Aorta (tissue), 5 donors: Measurements from ENCODE around the gene PDGFA. TPM values are rescaled to one million over a fixed set of nuclear protein-coding genes. Genes with fewer than 3 reads are reported as not detected.

Experiments
- ATAC-seq: fragments of 200-7000 bp; cut with Tn5 transposase; one replicate; pipeline ENCODE4 v1.9.1; 2022; ENCODE audit warnings: moderate library complexity; ENCODE audit not compliant: low FRiP score
- DNase-seq, 2 donors: peaks; one replicate each; pipeline ENCODE4 v3.0.0-alpha.2; 2020
- H3K27ac ChIP-seq, 2 donors: one replicate each; pipeline ENCODE4 v1.5.1; 2013; ENCODE audit warnings: low read length in 2 of 2, mild to moderate bottlenecking in 2 of 2, moderate library complexity in 2 of 2, control low read depth in 1 of 2, inconsistent platforms in 1 of 2, low read depth in 1 of 2
- H3K27me3 ChIP-seq, 2 donors: one replicate each; pipeline ENCODE4 v1.6.1; 2013; ENCODE audit warnings: control low read depth in 1 of 2, low read length in 1 of 2, mild to moderate bottlenecking in 1 of 2, moderate library complexity in 1 of 2; ENCODE audit not compliant: insufficient read depth in 2 of 2, control insufficient read depth in 1 of 2
- H3K36me3 ChIP-seq, 2 donors: one replicate each; pipeline ENCODE4 v1.6.1; 2013; ENCODE audit warnings: control low read depth in 1 of 2, low read length in 1 of 2, mild to moderate bottlenecking in 1 of 2; ENCODE audit not compliant: insufficient read depth in 2 of 2, control insufficient read depth in 1 of 2
- H3K4me1 ChIP-seq, 2 donors: one replicate each; pipeline ENCODE4 v1.6.1; 2013; ENCODE audit warnings: low read length in 2 of 2, control low read depth in 1 of 2, mild to moderate bottlenecking in 1 of 2, moderate library complexity in 1 of 2; ENCODE audit not compliant: insufficient read depth in 2 of 2, control insufficient read depth in 1 of 2
- H3K4me3 ChIP-seq, 2 donors: one replicate each; pipeline ENCODE4 v1.5.1; 2013; ENCODE audit warnings: low read length in 2 of 2, control low read depth in 1 of 2, mild to moderate bottlenecking in 1 of 2
- H3K9me3 ChIP-seq: one replicate; pipeline ENCODE4 v1.6.1; 2013; ENCODE audit warnings: mild to moderate bottlenecking, low read length; ENCODE audit not compliant: control insufficient read depth
- WGBS, 2 donors: extraction: QIAGEN DNeasy Blood & Tissue Kit; methylation state at CpG; one replicate each; pipeline ENCODE4 v1.1.7; 2013; 5-methylcytosine and 5-hydroxymethylcytosine counted together
- intact Hi-C, 2 donors: fragments of 100-400 bp; cut with DNase I; formaldehyde crosslinking; loops; one replicate each; pipeline versions ENCODE4 v1.14.2 to v1.15.0; 2022
- polyA plus RNA-seq, 2 donors: library from polyadenylated mRNA; stranded (reverse); fragments of 200-250 nt; gene quantifications; one replicate each; pipeline ENCODE4 v1.2.3, GENCODE V29; 2013
- total RNA-seq, 2 donors: library from RNA; stranded (reverse); fragmentation: NEBNext Ultra II Directional; extraction: Animal tissue kit (Norgen Biotek cat#: 25700); gene quantifications; one replicate each; pipeline ENCODE4 v1.2.1, GENCODE V29; 2021
- donor health status: healthy with polysubstance abuse.
- donor health status: Bipolar disorder and iron deficiency.
- donor health status: DM: no; HTN: no; CAD: no.
- donor health status: DM: no; HTN: no; CAD: no.
- donor health status: DM: yes; HTN: yes; CAD: no.

Gene PDGFA
- total and polyA plus RNA-seq, 4 donors, result 28.9 to 174 (median 87.5) TPM

DNA sequence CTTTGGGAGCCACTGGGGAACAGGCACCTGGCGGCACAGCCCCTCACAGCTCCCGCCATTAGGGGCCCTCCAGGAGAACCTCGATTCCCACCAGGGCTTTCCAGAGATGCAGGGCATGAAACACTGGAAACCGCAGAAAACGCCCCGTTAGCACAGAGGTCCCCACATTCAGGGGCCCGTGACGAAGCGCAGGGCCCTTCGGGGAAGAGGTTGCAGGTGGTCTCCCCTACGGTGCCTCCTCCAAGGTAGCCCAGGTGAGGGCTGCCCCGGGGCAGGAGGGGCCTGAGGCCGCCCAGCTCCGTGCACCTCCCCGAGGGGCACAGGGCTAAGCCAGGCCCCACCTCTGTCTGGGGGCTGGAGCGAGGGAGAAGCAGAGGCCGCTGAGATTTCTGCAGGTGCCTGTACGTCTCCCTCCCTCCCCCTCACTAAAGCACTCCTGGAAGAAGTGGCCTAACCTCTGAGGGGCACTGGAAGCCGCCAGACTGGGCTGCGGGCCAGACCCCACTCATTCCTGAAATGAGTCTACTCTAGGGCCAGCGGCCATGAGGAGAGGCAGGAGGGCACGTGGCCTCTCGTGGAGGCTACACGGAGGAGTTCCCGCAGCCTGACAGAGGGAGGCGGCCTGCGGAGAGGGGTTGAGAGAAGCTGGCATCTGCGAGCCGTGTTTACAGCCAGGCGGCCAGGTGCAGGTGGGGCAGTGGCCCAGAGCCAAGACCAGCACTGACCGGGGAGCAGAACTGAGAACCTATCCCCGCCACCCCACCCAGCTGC lies 6.9 kb downstream of the PDGFA start:
- H3K9me3 ChIP-seq, result no peaks in the 10 kb centered on the region
- 52 to 57% methylated on average over 32 of the region's 32 CpGs for WGBS, 2 donors
- intact Hi-C loops, result loop anchor here in 1 of 2 donors (5.0 kb wide), 1 partner anchor 180 kb away; no protein-coding TSS in a partner anchor
- DNase-seq, result peak; percentile 75 to 87
- no peaks in the 10 kb centered on the region for H3K27me3 ChIP-seq
- H3K4me1 ChIP-seq, result no peaks in the 10 kb centered on the region
- no peak overlapping the region for H3K4me3 ChIP-seq
- peak overlapping the region in 1 of 2 donors; percentile 97 for H3K27ac ChIP-seq
- ATAC-seq, result peak; percentile 27
- H3K36me3 ChIP-seq, result peaks cover 0 to 4% of the 10 kb centered on the region in 2 donors

DNA sequence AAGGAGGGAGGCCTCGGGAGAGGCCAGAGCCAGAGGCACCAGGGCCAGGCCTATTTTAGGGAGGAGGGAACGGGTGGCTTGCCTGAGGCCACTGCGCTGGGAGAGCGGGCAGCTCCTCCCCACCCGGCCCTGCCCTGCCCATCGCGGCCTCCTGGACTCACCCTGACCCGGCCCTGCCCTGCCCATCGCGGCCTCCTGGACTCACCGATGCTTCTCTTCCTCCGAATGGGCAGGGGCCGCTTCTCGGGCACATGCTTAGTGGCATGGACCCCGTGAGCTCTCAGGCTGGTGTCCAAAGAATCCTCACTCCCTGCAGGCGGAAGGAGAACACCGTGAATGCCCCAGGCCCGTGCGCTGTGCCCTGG lies 7.5 kb downstream of the PDGFA start:
- 83 to 87% methylated on average over 19 of the region's 19 CpGs for WGBS, 2 donors
- peak overlapping the region in 1 of 2 donors; percentile 97 for H3K27ac ChIP-seq
- ATAC-seq (no peak), DNase-seq (peak; percentile 46 to 75)
- H3K4me1 ChIP-seq, result no peaks in the 10 kb centered on the region
- no peaks in the 10 kb centered on the region for H3K9me3 ChIP-seq
- no peaks in the 10 kb centered on the region for H3K27me3 ChIP-seq
- peaks cover 0 to 4% of the 10 kb centered on the region in 2 donors for H3K36me3 ChIP-seq
- intact Hi-C loops, result loop anchor here in 1 of 2 donors (5.0 kb wide), 1 partner anchor 180 kb away; no protein-coding TSS in a partner anchor
- H3K4me3 ChIP-seq, result no peak overlapping the region

DNA sequence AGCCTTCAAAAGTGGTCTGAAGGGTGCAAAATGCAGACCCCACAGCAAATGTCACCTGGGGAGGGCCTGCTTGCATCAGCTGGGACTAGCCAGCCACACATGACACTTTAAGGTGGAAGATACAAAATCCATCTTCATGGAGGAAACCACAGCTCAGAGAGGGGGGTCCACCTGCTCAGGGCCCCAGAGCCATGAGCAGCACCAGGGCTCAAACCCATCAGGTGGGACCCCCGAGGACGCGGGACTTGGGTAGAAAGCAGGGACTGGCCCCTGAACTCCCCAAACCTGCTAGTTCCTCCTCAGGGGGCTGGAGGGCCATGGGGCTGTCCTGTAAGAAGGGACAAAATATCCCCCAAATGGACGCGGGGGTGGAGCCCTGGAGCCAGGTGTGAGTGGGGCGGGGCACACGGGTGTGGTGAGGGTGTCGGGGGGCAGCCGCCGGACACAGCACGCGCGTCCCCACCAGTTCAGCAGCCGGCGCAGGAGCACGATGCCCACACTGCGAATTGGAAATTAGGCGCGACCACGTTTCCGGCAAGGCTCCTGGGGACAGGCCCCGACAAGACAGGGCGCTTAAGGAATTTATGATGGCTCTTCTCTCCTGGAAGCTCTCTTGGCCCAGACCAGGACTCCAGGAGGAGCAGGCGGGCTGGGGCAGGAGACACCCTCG lies 8.0 kb downstream of the PDGFA start:
- intact Hi-C loops, result loop anchor here in 1 of 2 donors (5.0 kb wide), 1 partner anchor 179 kb away; no protein-coding TSS in a partner anchor
- WGBS, 2 donors, result 88 to 94% methylated on average over 24 to 25 of the region's 25 CpGs
- H3K36me3 ChIP-seq, result peaks cover 0 to 4% of the 10 kb centered on the region in 2 donors

DNA sequence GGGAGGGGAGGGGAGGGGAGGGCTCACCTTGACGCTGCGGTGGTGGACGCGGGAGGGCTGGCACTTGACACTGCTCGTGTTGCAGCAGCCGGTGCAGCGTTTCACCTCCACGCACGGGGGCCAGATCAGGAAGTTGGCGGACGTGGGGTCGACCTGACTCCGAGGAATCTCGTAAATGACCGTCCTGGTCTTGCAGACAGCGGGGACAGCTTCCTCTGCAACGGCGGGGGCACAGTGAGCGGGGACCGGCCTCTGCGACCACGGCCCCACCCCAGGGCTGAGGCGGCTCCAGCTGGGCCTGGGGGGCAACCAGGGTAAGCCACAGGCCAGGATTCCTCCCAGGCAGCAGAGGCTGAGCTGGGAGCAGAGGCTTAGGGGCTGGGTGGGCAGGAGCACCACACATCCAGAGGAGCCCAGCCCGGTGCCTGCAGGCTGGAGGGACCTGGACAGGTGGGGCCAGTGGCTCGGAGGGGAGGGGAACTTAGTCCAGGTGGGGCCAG lies 8.8 kb downstream of the PDGFA start:
- Histone ChIP-seq H3K36me3 (peaks cover 0 to 4% of the 10 kb centered on the region in 2 donors), H3K27me3 (no peaks in the 10 kb centered on the region), H3K4me1 (no peaks in the 10 kb centered on the region), H3K27ac (no peak overlapping the region), H3K4me3 (no peak overlapping the region), H3K9me3 (no peaks in the 10 kb centered on the region)
- ATAC-seq (no peak), DNase-seq (peak; percentile 40 to 68)
- intact Hi-C loops, result loop anchor here in 1 of 2 donors (5.0 kb wide), 1 partner anchor 179 kb away; no protein-coding TSS in a partner anchor
- 85 to 88% methylated on average over 21 to 25 of the region's 25 CpGs for WGBS, 2 donors

More for the DNA sequence above, 8.0 kb downstream of the PDGFA start:
- H3K4me1 ChIP-seq, result no peaks in the 10 kb centered on the region
- no peaks in the 10 kb centered on the region for H3K27me3 ChIP-seq
- no peak overlapping the region for H3K4me3 ChIP-seq
- DNase-seq (peak; percentile 46 to 66), ATAC-seq (no peak)
- H3K9me3 ChIP-seq, result no peaks in the 10 kb centered on the region
- H3K27ac ChIP-seq, result peak overlapping the region; percentile 1 to 97

DNA sequence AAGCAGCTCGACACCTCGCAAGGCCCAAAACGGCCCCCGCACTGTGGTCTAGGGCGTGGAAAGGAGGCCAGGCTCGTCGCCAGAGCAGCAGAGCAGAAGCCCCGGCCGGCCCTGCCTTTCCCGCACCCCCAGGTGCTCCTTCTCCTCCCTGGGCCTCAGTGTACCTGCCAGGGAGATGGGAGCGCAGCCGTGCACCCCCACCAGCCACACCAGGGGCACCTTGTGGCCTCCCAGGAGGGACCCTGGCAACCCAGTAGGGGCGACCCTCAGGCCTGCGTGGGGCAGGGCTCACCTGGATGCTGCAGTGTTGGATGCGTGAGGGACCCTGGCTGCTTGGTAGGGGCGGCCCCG lies 9.5 kb downstream of the PDGFA start:
- Histone ChIP-seq H3K9me3 (no peaks in the 10 kb centered on the region), H3K27ac (no peak overlapping the region), H3K27me3 (no peaks in the 10 kb centered on the region), H3K4me1 (no peaks in the 10 kb centered on the region), H3K36me3 (peaks cover 0 to 4% of the 10 kb centered on the region in 2 donors), H3K4me3 (no peak overlapping the region)
- WGBS, 2 donors, result 87% methylated on average over 15 to 17 of the region's 17 CpGs
- intact Hi-C loops, result loop anchor here in 1 of 2 donors (5.0 kb wide), 1 partner anchor 178 kb away; no protein-coding TSS in a partner anchor
- ATAC-seq, result no peak
- peak; percentile 42 to 78 for DNase-seq

DNA sequence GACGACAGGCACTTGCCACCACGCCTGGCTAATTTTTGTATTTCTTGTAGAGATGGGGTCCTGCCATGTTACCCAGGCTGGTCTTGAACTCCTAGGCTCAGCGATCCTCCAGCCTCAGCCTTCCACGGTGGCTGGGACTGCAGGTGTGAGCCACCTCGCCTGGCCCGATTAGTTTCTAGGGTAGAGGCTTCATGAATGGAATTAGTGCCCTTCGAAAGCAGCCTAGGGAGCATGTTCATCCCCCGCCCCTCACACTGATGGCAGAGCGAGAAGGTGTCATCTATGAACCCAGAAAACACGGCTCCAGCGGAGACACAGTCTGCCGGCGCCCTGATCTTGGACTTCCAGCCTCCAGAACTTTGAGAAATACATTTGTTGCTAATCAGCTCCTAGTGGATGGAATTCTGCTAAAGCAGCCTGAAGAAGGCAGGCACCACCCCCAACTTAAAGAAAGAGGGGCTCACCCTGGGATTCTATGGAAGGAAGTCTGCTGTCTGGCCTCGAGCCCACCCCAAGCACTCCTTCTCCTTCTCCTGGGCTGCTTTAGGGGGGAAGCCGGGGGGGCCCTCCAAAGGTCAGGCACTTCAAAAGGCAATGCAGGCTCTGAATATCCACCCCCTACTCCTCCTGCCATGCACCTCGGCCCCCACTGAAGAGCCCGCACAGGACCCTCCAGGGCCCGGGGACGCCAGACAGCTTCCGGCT lies 10.1 kb downstream of the PDGFA start:
- Histone ChIP-seq H3K27me3 (no peaks in the 10 kb centered on the region), H3K4me3 (no peak overlapping the region), H3K36me3 (peaks cover 0 to 4% of the 10 kb centered on the region in 2 donors), H3K4me1 (no peaks in the 10 kb centered on the region), H3K27ac (no peak overlapping the region), H3K9me3 (no peaks in the 10 kb centered on the region)
- no peak for ATAC-seq
- 93 to 94% methylated on average over 20 of the region's 20 CpGs for WGBS, 2 donors
- DNase-seq, result peak in 1 of 2 donors; percentile 21
- intact Hi-C loops, result loop anchor here in 1 of 2 donors (5.0 kb wide), 1 partner anchor 177 kb away; no protein-coding TSS in a partner anchor

DNA sequence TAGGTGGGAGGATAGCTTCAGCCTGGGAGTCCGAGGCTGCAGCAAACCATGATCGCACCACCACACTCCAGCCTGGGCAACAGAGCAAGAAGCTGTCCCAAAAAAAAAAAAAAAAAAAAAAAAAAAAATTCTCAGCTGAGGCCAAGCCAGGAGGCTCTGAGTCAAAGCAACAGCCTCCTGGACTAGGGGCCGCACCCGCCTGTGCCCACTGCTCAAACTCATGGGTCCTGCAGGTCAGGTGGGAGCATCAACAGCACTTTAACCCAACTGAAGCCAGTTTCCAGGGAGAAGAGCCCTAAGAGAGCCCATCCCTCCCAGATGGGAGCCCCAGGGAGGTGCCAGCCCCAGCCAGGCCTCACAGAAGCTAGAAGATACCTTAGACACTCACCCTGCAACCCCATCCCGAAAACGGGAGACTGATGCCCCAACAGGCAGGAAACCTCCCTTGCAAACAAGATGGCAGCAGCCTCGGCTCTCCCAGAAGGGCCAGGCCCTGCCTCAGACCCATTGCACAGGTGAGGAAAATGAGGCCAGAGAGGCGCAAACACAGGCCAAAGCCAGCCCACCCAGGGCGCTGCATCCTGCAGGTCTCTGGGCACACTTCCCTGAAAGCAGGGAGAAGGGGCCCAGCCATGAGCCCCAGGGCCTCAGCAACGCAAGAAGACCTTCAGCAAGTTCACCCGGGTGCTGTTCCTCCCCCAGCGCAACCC lies 11.0 kb downstream of the PDGFA start:
- no peak overlapping the region for H3K4me3 ChIP-seq
- no peaks in the 10 kb centered on the region for H3K9me3 ChIP-seq
- intact Hi-C loops, result no loop called here
- ATAC-seq, result no peak
- H3K36me3 ChIP-seq, result peaks cover 0 to 4% of the 10 kb centered on the region in 2 donors
- WGBS, 2 donors, result 77 to 78% methylated on average over 12 of the region's 12 CpGs
- no peaks in the 10 kb centered on the region for H3K27me3 ChIP-seq
- no peak overlapping the region for H3K27ac ChIP-seq
- H3K4me1 ChIP-seq, result no peaks in the 10 kb centered on the region
- DNase-seq, result peak; percentile 36 to 55
